HG03108 (cell line): ENCODE data around the gene BTD.

Source experiments
- ATAC-seq: cut with Tn5 transposase; IDR thresholded peaks from one replicate; pipeline ENCODE4 v1.9.1; 2021; ENCODE audit warnings: moderate library complexity; ENCODE audit not compliant: unreplicated experiment

BTD gene, protein sequence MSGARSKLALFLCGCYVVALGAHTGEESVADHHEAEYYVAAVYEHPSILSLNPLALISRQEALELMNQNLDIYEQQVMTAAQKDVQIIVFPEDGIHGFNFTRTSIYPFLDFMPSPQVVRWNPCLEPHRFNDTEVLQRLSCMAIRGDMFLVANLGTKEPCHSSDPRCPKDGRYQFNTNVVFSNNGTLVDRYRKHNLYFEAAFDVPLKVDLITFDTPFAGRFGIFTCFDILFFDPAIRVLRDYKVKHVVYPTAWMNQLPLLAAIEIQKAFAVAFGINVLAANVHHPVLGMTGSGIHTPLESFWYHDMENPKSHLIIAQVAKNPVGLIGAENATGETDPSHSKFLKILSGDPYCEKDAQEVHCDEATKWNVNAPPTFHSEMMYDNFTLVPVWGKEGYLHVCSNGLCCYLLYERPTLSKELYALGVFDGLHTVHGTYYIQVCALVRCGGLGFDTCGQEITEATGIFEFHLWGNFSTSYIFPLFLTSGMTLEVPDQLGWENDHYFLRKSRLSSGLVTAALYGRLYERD

DNA sequence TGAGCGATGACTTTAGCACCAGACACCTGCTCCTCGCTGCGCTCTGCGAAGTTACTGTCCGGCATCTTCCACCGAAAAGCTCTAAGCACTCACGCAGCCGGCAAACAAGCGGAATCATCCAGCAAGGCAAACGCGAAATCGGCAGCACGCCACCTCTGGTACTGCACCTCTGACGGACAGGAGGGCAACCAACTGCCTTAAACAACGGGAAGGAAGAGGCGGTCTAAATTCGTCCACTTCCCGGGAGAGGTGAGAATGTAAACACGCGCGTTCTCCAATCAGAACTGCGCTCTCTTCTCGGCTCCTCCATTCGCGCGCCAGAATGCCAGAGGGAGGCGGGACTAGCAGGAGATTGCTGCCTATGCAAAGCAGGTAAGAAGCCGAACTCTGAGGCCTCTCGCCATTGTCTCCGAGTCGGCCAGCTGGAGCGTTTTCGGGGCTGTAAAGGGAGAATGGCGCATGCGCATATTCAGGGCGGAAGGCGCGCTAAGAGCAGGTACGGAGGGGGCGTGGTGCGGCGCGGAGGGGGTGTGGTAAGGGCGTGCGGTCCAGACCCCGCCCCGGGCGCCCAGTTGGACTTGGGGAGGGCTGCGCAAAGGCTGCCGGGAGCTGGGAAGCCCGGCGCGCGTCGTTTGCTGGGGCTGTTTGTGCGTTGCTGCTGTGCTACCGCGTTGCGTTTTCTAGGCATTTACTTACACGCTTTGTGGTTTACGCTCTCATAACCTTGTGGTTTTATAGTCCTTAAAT lies at the start of gene BTD, which contains the start of gene HACL1:
TSS of gene BTD (plus strand) at position 347 of the 747 bp plus-strand sequence. CDS start 33,695 bp downstream, outside the sequence.
TSS of gene HACL1 (minus strand) at position 171 of the 747 bp plus-strand sequence. CDS start at position 65, 106 bp downstream.
- peak; percentile 90 for ATAC-seq

DNA sequence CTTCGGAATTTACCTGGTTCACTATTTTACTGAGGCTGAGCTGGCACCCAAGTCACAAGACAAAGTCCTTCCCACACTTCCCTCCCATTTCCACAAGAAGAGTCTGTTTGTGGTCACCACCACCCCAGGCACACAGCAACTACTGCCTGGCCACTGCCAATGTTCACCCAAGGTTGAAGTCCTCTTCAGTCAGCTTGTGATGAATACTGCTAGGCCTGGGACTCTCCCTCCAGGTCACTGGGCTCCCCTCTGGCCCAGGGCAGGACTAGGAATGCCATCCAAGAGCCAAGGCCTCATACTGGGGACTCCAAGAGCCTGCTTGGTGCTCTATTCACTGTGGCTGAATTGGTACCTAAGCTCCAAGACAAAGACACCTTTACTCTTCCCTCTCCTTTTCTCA lies 49.6 kb upstream of the BTD start:
- no peak for ATAC-seq

DNA sequence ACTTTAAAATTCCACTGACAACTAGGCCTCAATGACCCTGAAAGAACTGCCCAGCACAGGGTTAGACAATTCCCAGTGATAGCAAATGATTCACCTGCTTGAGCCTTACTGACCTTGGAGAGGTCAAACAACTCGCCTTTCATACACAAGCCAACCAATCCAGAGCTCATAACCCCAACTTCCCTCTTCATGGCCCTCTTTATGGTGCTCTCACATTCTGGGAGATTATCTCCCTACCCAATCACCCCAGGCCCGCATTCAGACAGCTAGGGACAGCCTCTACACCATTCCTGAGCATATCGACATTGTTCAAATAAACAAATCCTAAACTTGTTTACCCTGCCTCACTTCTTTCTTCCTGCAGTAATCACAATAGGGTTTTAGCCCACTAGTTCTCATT lies 47.8 kb upstream of the BTD start:
- ATAC-seq, result no peak

DNA sequence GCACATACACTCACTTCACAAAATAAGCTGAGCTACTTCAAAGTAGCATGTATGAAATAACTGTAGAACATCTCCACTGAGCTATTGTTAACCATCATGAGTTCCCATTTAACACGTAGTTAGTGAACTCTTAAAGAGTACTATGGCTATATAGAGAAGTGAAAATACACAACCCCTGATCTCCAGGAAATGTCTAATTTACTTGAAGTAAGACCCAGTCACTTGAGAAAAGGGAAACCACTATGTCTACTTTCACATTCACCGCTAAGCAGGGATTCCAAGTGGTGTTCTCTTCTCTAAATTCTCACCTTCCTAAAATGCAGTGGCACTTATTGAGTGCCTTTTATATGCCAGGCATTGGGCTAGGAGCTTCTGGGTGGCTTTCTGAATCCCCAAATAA lies 45.0 kb upstream of the BTD start:
- ATAC-seq, result peak; percentile 90

GRCh38 chr3:15557511-15557946 lies 44.0 kb upstream of the BTD start:
- peak; percentile 59 for ATAC-seq

DNA sequence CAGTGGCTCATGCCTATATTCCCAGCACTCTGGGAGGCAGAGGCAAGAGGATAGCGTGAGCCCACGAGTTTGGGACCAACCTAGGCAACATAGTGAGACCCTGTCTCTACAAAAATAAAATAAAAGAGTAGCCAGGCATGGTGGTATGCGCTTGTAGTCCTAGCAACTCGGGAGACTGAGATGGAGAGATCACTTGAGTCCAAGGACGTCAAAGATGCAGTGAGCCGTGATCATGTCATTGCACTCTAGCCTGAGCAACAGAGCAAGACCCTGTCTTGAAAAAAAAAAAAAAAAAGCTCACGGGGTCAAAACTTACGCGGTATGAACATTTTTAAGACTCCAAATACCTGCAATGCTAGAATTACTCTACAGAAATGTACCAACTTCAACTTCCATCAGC lies 43.0 kb upstream of the BTD start:
- ATAC-seq, result no peak

DNA sequence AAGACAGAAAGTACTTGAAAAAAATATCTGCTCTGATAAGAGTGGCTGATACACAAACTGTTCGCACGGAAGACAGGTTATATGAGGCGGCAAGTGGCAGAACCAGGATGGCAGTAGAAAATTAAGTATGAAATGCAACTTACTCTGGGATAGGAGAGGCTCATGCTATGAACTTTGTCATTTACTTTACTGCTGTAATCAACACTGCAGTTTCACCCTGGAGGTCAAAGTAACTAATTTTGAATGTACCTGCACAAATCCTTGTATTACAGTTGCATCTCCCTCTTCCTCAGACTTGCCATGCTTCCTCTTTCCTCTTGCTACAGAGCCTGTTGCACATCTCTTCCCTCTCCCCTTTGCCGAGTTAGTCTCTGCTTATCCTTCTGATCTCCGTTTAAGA lies 39.0 kb upstream of the BTD start:
- ATAC-seq, result no peak

GRCh38 chr3:15563190-15563589 lies 38.4 kb upstream of the BTD start:
- no peak for ATAC-seq

DNA sequence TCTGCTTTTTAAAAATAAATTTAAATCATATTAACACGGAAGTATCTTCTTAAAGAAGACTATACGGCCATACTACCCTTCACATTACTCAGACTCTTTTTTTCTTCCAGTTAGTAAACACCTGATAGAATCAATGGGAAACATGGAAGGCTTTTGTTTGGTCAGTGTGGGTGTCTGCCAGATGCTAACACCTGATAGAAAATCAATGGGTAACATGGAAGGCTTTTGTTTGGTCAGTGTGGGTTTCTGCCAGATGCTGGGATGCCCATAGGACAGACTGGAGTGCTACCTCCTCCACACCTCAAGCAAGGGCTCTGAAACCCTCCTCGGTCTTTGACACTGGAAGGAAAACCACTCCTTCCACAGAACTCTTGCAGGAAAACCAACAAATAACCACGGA lies 29.4 kb upstream of the BTD start:
- no peak for ATAC-seq

DNA sequence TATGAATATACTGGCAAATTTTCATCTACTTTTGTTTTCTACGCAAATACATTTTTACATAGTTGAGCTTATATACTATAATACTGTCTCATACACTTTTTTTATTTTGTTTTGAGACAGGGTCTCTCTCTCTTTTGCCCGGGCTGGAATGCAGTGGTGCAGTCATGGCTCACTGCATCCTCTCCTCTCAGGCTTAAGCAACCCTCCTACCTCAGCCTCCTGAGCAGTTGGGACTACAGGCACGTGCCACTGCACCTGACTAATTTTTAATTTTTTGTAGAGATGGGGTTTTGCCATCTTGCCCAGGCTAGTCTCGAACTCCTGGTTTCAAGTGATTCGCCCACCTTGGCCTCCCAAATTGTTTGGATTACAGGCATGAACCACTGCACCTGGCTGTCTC lies 26.1 kb upstream of the BTD start:
- no peak for ATAC-seq

GRCh38 chr3:15576475-15576874 lies 25.1 kb upstream of the BTD start:
- no peak for ATAC-seq

- no peak for ATAC-seq
Measured at GRCh38 chr3:15578289-15578867, 23.2 kb upstream of the BTD start.

GRCh38 chr3:15579051-15579450 lies 22.5 kb upstream of the BTD start:
- no peak for ATAC-seq

DNA sequence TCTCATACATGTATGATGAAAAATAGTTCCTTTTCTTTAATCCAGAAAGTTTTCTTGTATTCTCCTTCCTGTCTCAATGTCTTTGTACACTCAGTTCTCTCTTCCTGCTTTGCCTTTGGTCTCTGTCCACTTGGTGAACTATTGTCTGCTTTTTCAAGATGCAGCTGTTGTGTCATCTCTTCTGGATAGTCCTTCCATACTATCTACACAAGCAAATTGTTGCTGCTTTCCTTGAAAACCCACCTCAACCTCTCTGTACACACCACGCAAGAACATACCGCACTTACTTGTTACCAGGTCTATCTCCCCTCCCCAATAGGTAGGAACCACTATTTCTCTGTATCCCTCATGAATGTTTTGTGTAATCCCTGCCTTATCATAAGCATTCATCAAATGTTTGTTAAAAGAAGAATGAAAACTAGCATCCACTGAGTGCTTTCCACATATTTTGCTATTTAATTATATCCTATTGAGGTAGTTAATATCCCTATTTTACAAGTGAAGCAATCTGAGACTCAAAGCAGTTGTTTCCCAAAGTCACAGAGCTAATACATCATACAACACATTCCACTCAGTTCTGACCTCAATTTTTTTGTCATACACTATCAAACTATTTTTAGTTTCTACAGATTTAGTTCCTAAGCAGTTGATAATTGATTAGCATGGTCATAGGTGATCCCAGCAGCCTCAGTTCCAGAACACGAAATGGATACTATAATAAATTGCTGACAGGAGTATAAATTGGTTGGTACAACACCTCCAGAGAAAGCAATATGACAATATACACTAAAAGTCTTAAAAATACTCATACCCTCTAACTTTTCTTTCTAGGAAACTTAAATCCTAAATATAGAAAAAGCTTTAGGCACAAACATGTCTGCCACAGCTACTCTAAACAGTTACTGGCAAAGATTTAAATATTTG lies 19.8 kb upstream of the BTD start:
- no peak for ATAC-seq

DNA sequence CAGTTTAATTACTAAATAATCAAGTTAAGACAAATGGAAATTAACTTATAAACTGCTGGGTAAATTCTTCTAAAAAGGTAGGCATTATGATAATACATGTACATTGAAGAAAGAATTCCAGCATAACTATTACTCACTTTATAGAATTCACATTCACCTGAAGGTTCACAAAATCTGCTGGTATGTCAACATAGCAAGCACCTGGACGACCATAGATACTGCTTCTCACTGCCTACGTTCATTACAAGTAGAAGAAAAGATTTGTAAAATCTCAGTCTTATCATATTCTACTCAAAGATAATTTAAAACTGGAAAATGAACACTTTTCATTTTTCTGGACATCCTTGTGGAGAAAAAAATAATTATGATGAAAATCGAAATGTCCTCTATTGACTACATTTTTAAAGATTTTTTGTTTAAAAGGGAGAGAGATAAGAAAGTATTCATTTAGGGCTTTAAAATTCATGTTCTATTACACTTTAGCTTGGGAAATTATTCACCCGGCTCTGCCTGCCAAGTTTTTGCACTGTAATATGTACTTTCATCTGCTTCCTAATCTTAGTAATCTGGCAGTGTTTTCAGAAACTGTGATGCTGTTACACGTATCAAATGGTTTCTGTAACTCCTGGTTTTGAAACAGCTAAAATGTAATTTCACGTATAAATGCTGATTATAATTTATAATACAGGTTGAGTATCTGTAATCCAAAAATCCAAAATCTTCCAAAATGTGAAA lies 16.3 kb upstream of the BTD start:
- no peak for ATAC-seq

DNA sequence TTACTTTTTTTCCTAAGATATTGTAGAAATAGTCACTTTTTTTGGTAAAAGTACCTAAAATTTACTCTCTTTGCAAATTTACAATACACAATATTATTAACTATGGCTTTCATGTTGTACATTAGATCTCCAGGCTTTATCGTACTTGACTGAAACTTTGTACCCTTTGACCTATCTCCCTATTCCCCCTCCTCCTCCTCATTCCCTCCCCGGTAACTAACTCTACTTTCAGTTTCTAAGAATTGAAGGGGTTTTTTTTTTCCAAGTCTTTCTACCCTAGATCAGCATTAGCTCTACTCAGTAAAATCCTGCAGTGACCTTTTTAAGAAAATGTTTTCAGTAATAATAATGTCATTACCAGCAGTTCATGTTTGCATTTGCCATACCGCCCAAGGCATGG lies 10.3 kb upstream of the BTD start:
- no peak for ATAC-seq

DNA sequence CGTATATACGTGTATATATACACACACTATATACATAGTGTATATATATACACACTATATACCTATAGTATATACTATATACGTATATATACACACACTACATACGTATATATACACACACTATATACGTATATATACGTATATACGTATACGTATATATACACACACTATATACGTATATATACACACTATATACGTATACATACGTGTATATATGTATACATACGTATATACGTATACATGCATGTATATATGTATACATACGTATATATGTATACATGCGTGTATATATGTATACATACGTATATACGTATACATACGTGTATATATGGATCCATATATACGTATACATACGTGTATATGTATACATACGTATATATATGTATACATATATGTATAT lies 9.6 kb upstream of the BTD start:
- ATAC-seq, result no peak

- ATAC-seq, result no peak
Measured at GRCh38 chr3:15592968-15593367, 8.6 kb upstream of the BTD start.

DNA sequence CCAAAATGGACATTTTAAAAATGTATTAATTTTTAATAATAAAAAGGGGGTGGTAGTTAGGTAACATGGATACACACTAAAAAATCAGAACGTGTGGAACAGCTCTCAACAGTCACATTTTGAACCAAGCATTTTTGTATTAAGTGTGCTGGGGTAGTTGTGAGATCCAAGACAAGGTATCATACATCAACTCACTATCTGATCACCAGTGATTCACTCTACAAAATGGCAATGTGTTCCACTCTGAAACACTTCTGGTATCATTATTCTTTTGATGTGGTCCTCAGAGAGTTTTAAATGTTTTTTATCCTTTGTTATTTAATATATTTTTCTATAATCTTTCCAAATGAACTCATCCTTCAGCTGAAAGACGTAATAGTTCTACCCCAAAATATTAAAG lies 5.6 kb upstream of the BTD start:
- no peak for ATAC-seq

DNA sequence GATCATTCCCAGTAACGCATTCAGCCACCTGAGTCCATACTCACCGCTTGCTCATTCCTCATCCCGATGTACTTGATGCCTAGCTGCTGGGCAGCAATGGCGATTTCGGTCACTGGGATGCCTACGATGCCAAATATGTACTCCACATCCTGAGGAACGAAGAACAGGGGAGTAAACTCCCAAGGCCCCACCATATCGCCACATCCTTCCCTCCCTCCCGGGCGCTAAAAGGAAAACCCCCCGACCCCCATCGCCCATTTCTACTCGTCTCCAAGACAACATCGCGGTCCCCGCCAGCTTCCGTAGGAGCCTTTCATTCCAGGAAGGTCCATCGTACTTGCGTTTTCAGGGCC lies 523 bp upstream of the BTD start:
- peak; percentile 6 for ATAC-seq
